H1 (cell line): ENCODE data around the gene RCC2. TPM values are rescaled to one million over a fixed set of nuclear protein-coding genes. Genes with fewer than 3 reads are reported as not detected.

ENCODE experiments used
- CTCF ChIA-PET: fragments of 300-600 bp; sonication (Branson Sonifier 250); formaldehyde crosslinking; loops from one replicate; lab custom pipeline; 2021; ENCODE audit not compliant: partially characterized antibody; lab: Charles Lee
- POLR2A ChIA-PET: fragments of 300-600 bp; sonication (Branson Sonifier 250); formaldehyde crosslinking; loops from one replicate; lab custom pipeline; 2021; ENCODE audit warnings: inconsistent platforms; ENCODE audit not compliant: partially characterized antibody; lab: Charles Lee
- DNase-seq, 2 experiments: peaks; one replicate each; pipeline versions ENCODE4 v3.0.0 to v3.0.0-alpha.2; 2010 to 2022; ENCODE audit warnings: low spot score in 2 of 2, low read depth in 1 of 2, mixed read lengths in 1 of 2
- FAIRE-seq: peaks from 2 replicates; lab custom pipeline; 2011; peaks lifted over from hg19 to GRCh38; lab: Jason Lieb, UNC
- H2AFZ ChIP-seq: 2 replicates; pipeline ENCODE4 v1.8.1; 2012; ENCODE audit warnings: low read length, inconsistent platforms
- H2AK5ac ChIP-seq: 2 replicates; pipeline ENCODE4 v1.6.1; 2013; ENCODE audit warnings: low read depth, low read length
- H2BK120ac ChIP-seq: replicated peaks from 2 replicates; pipeline ENCODE3; 2013; ENCODE audit warnings: low read depth, low read length, inconsistent platforms
- H2BK12ac ChIP-seq: 2 replicates; pipeline ENCODE4 v1.6.1; 2013; ENCODE audit warnings: low read depth, low read length
- H2BK15ac ChIP-seq: 2 replicates; pipeline ENCODE4 v1.6.1; 2013; ENCODE audit warnings: low read length
- H2BK20ac ChIP-seq: 2 replicates; pipeline ENCODE4 v1.6.1; 2013; ENCODE audit warnings: low read length
- H2BK5ac ChIP-seq: 2 replicates; pipeline ENCODE4 v1.6.1; 2013; ENCODE audit warnings: low read depth, low read length
- H3K14ac ChIP-seq: 2 replicates; pipeline ENCODE4 v1.6.1; 2013; ENCODE audit warnings: inconsistent platforms; ENCODE audit not compliant: insufficient read length
- H3K18ac ChIP-seq: 2 replicates; pipeline ENCODE4 v1.6.1; 2013; ENCODE audit warnings: low read length; ENCODE audit errors: extremely low read depth
- H3K23ac ChIP-seq: 2 replicates; pipeline ENCODE4 v1.6.1; 2013; ENCODE audit warnings: inconsistent platforms; ENCODE audit not compliant: insufficient read length
- H3K23me2 ChIP-seq: 2 replicates; pipeline ENCODE4 v1.6.1; 2013; ENCODE audit warnings: low read depth, low read length
- H3K27ac ChIP-seq: 2 replicates; pipeline ENCODE4 v1.6.1; 2011; ENCODE audit warnings: low read depth, low read length, inconsistent platforms
- H3K27me3 ChIP-seq, 4 experiments: replicated peaks in 1 of 4; 1 replicate in 1 of 4; 2 replicates in 3 of 4; pipeline versions ENCODE4 v1.6.1 to v1.8.1; 2011 to 2013; ENCODE audit warnings: low read length in 3 of 4, mild to moderate bottlenecking in 3 of 4, inconsistent platforms in 2 of 4, mixed read lengths in 2 of 4, moderate library complexity in 1 of 4; ENCODE audit not compliant: control insufficient read depth in 3 of 4, insufficient read depth in 3 of 4; ENCODE audit errors: extremely low read depth in 1 of 4
- H3K36me3 ChIP-seq, 4 experiments: 2 replicates each; pipeline versions ENCODE4 v1.6.1 to v1.8.1; 2011 to 2013; ENCODE audit warnings: mild to moderate bottlenecking in 4 of 4, low read length in 3 of 4, moderate library complexity in 2 of 4, control low read depth in 1 of 4, inconsistent platforms in 1 of 4; ENCODE audit not compliant: insufficient read depth in 4 of 4, control insufficient read depth in 2 of 4
- H3K4ac ChIP-seq: replicated peaks from 2 replicates; pipeline ENCODE3; 2013; ENCODE audit warnings: low read length, low read depth, mixed read lengths, inconsistent platforms; ENCODE audit not compliant: insufficient read length
- H3K4me1 ChIP-seq, 4 experiments: replicated peaks in 1 of 4; 1 replicate in 1 of 4; 2 replicates in 3 of 4; pipeline versions ENCODE4 v1.6.1 to v1.8.1; 2011 to 2013; ENCODE audit warnings: low read length in 3 of 4, inconsistent platforms in 2 of 4, mixed read lengths in 1 of 4; ENCODE audit not compliant: insufficient read depth in 4 of 4, control insufficient read depth in 3 of 4
- H3K4me2 ChIP-seq, 2 experiments: 2 replicates each; pipeline versions ENCODE4 v1.6.1 to v1.8.1; 2011 to 2013; ENCODE audit warnings: low read depth in 2 of 2, low read length in 2 of 2, control low read depth in 1 of 2, inconsistent platforms in 1 of 2, mild to moderate bottlenecking in 1 of 2; ENCODE audit not compliant: insufficient read depth in 1 of 2
- H3K4me3 ChIP-seq, 4 experiments: fragments of 200-600, 300-600 bp in 1 of 4; sonication (generic), shearing (Covaris generic), sonication (Bioruptor Twin) in 1 of 4; 2 replicates each; pipeline versions ENCODE4 v1.5.1 to v1.8.1; 2011 to 2016; ENCODE audit warnings: low read length in 4 of 4, low read depth in 3 of 4, control low read depth in 2 of 4, inconsistent platforms in 2 of 4, mild to moderate bottlenecking in 2 of 4, mixed read lengths in 1 of 4, moderate library complexity in 1 of 4; ENCODE audit not compliant: insufficient read depth in 2 of 4; ENCODE audit errors: extremely low read depth in 1 of 4
- H3K56ac ChIP-seq: replicated peaks from 2 replicates; pipeline ENCODE3; 2013; ENCODE audit warnings: low read depth, mild to moderate bottlenecking, mixed read lengths, low read length, inconsistent platforms; ENCODE audit not compliant: insufficient read length
- H3K79me1 ChIP-seq: 2 replicates; pipeline ENCODE4 v1.6.1; 2013; ENCODE audit warnings: low read depth, low read length, control low read depth
- H3K79me2 ChIP-seq, 2 experiments: 2 replicates each; pipeline versions ENCODE4 v1.6.1 to v1.8.1; 2012 to 2013; ENCODE audit warnings: low read length in 2 of 2, mild to moderate bottlenecking in 2 of 2, inconsistent platforms in 1 of 2; ENCODE audit not compliant: insufficient read depth in 2 of 2, control insufficient read depth in 1 of 2
- H3K9ac ChIP-seq, 4 experiments: replicated peaks in 1 of 4; 1 replicate in 1 of 4; 2 replicates in 3 of 4; pipeline versions ENCODE4 v1.6.1 to v1.8.1; 2011 to 2013; ENCODE audit warnings: low read depth in 3 of 4, low read length in 3 of 4, control low read depth in 2 of 4, mild to moderate bottlenecking in 2 of 4, moderate library complexity in 2 of 4, inconsistent platforms in 1 of 4; ENCODE audit errors: extremely low read depth in 1 of 4
- H3K9me3 ChIP-seq, 2 experiments: 2 replicates each; pipeline versions ENCODE4 v1.6.1 to v1.8.1; 2012 to 2013; ENCODE audit warnings: mild to moderate bottlenecking in 2 of 2, moderate library complexity in 2 of 2, control low read depth in 1 of 2, inconsistent platforms in 1 of 2, low read depth in 1 of 2, low read length in 1 of 2, mixed read lengths in 1 of 2; ENCODE audit not compliant: insufficient read depth in 2 of 2
- H4K20me1 ChIP-seq, 2 experiments: replicated peaks in 1 of 2; 2 replicates each; pipeline versions ENCODE3 to v1.8.1; 2011 to 2013; ENCODE audit warnings: inconsistent platforms in 2 of 2, low read length in 2 of 2, mild to moderate bottlenecking in 1 of 2; ENCODE audit not compliant: insufficient read depth in 2 of 2, control insufficient read depth in 1 of 2
- H4K5ac ChIP-seq: 2 replicates; pipeline ENCODE4 v1.6.1; 2013; ENCODE audit warnings: low read length, low read depth, mixed read lengths, inconsistent platforms; ENCODE audit not compliant: insufficient read length
- H4K8ac ChIP-seq: 2 replicates; pipeline ENCODE4 v1.8.0; 2013; ENCODE audit warnings: mild to moderate bottlenecking, moderate library complexity, low read length, inconsistent platforms; ENCODE audit not compliant: insufficient read depth; ENCODE audit errors: extremely low read depth
- H4K91ac ChIP-seq: replicated peaks from 2 replicates; pipeline ENCODE3; 2013; ENCODE audit warnings: low read length, mixed read lengths, inconsistent platforms; ENCODE audit not compliant: insufficient read length
- BRCA1 ChIP-seq: IDR thresholded peaks from 2 replicates; pipeline ENCODE4 v1.6.1; 2012; ENCODE audit warnings: low read depth, low read length, improper control_type of control experiment
- CHD2 ChIP-seq: IDR thresholded peaks from 2 replicates; pipeline ENCODE4 v1.6.1; 2012; ENCODE audit warnings: low read length, improper control_type of control experiment
- CTBP2 ChIP-seq: IDR thresholded peaks from 2 replicates; pipeline ENCODE4 v1.7.0; 2011; ENCODE audit warnings: borderline replicate concordance, mild to moderate bottlenecking, moderate library complexity, mixed read lengths, low read length; ENCODE audit not compliant: insufficient read depth, insufficient read length
- EGR1 ChIP-seq: IDR thresholded peaks from 2 replicates; pipeline ENCODE4 v1.6.1; 2011; ENCODE audit warnings: low read depth, low read length, borderline replicate concordance
- PHF8 ChIP-seq: fragments of 200-600 bp; sonication (generic); conservative IDR thresholded peaks from 2 replicates; pipeline ENCODE4 v1.7.1; 2012; ENCODE audit warnings: low read depth, mild to moderate bottlenecking, inconsistent platforms, low read length, moderate library complexity
- SIX5 ChIP-seq: IDR thresholded peaks from 2 replicates; pipeline ENCODE4 v1.6.1; 2011; ENCODE audit warnings: mild to moderate bottlenecking, low read depth, low read length
- TBP ChIP-seq: IDR thresholded peaks from 2 replicates; pipeline ENCODE4 v1.6.1; 2011; ENCODE audit warnings: low read depth, low read length, improper control_type of control experiment
- YY1 ChIP-seq: IDR thresholded peaks from 2 replicates; pipeline ENCODE4 v1.6.1; 2011; ENCODE audit warnings: low read depth, mild to moderate bottlenecking, low read length
- WGBS, 2 experiments: shearing (Covaris generic) in 1 of 2; methylation state at CpG; one replicate each; pipeline versions ENCODE4 v1.1.6 to v1.1.7; 2013 to 2015; ENCODE audit warnings: low lambda C conversion rate in 2 of 2, mixed read lengths in 2 of 2, inconsistent platforms in 1 of 2, low coverage in 1 of 2, missing lambda C conversion rate in 1 of 2; ENCODE audit not compliant: insufficient replicate concordance in 2 of 2, insufficient coverage in 1 of 2, insufficient read length in 1 of 2; ENCODE audit errors: extremely low coverage in 1 of 2, missing lambda C conversion rate in 1 of 2; 5-methylcytosine and 5-hydroxymethylcytosine counted together
- polyA plus RNA-seq, 7 experiments: library from polyadenylated mRNA; depleted of rRNA in 3 of 7; stranded (reverse) in 5 of 7; unstranded in 2 of 7; fragments of >200 nt in 5 of 7; fragments of 200-250 nt in 2 of 7; gene quantifications; 1 replicate in 5 of 7; 2 replicates in 1 of 7; 4 replicates in 1 of 7; pipeline versions ENCODE4 v1.2.1 to v1.2.3, GENCODE V29; 2011 to 2013; ENCODE audit warnings: missing spikeins in 2 of 7, mixed read lengths in 2 of 7
- total RNA-seq: library from RNA; stranded (reverse); fragmentation: NEBNext Ultra II Directional; extraction: Animal tissue kit (Norgen Biotek cat#: 25700); gene quantifications from 2 replicates; pipeline ENCODE4 v1.2.1, GENCODE V29; 2021
- TF ChIP-seq, protein P1 (sequence below): IDR thresholded peaks from 2 replicates; pipeline ENCODE4 v1.6.1; 2012; ENCODE audit warnings: inconsistent platforms
- TF ChIP-seq, protein P2 (sequence below): IDR thresholded peaks from 2 replicates; pipeline ENCODE4 v1.6.1; 2012; ENCODE audit warnings: inconsistent platforms

The RCC2 gene
- total and polyA plus RNA-seq, 2 of the 8 experiments (the other 6 are each of a cell fraction or from before 2014, with no cell fraction given): 229 to 455 TPM

GRCh38 chr1:17460219-17460618, 20.7 kb upstream of the RCC2 start:
- Histone ChIP-seq H3K4me2 (no peak overlapping the region), H3K79me2 (no peaks in the 10 kb centered on the region), H3K56ac (no peak overlapping the region), H3K79me1 (no peaks in the 10 kb centered on the region), H3K9me3 (no peaks in the 10 kb centered on the region), H2BK120ac (no peak overlapping the region), H4K91ac (no peak overlapping the region), H3K4me3 (no peak overlapping the region), H3K4ac (no peak overlapping the region), H3K36me3 (no peaks in the 10 kb centered on the region), H3K18ac (no peak overlapping the region), H2BK20ac (peak overlapping the region; percentile 34; the same call in 1 of the 2 replicates), H2AK5ac (peak overlapping the region; percentile 43; the same call in 1 of the 2 replicates), H3K14ac (no peak overlapping the region), H3K27ac (no peak overlapping the region), H4K8ac (no peak overlapping the region), H3K27me3 (no peaks in the 10 kb centered on the region), H3K23ac (no peak overlapping the region), H2BK5ac (no peak overlapping the region), H3K9ac (no peak overlapping the region), H3K23me2 (no peaks in the 10 kb centered on the region), H2BK15ac (peak overlapping the region; percentile 31; the same call in 1 of the 2 replicates), H4K20me1 (no peaks in the 10 kb centered on the region), H2AFZ (no peak overlapping the region), H2BK12ac (peak overlapping the region; percentile 29; the same call in 1 of the 2 replicates), H4K5ac (no peak overlapping the region), H3K4me1 (no peaks in the 10 kb centered on the region; a peak in 1 of 7 replicates)
- POLR2A ChIA-PET: interaction anchor here (0.7 to 1.5 kb wide), 5 partner anchors 8 to 26 kb away, joined by 3 to 4 read pairs (median 3); no protein-coding TSS in a partner anchor
- CTCF ChIA-PET: interaction anchor here (1.5 to 2.2 kb wide), 3 partner anchors 8 to 20 kb away, joined by 4 to 9 read pairs (median 5); partner anchors contain the start of gene RCC2
- DNase-seq (no peak), FAIRE-seq (no peak)
- WGBS, 2 experiments: 93% methylated on average over 10 of the region's 10 CpGs; no CpG with 5 or more reads in 1 of the 2 experiments
- TF ChIP-seq SIX5 (no peak), PHF8 (no peak), CTBP2 (no peak), BRCA1 (no peak), CHD2 (no peak), YY1 (no peak), EGR1 (no peak), TBP (no peak)
- TF ChIP-seq, protein P1, sequence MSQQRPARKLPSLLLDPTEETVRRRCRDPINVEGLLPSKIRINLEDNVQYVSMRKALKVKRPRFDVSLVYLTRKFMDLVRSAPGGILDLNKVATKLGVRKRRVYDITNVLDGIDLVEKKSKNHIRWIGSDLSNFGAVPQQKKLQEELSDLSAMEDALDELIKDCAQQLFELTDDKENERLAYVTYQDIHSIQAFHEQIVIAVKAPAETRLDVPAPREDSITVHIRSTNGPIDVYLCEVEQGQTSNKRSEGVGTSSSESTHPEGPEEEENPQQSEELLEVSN: no peak
- TF ChIP-seq, protein P2, sequence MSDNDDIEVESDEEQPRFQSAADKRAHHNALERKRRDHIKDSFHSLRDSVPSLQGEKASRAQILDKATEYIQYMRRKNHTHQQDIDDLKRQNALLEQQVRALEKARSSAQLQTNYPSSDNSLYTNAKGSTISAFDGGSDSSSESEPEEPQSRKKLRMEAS: no peak
